Brain microvascular endothelial cell (primary cell): Measurements from ENCODE around the gene PDE4A.

Experiments used
- DNase-seq: peaks from one replicate; pipeline ENCODE4 v3.0.0-alpha.2; 2020
- H3K27ac ChIP-seq: fragments of 250-450 bp; sonication (Bioruptor Pico); 2 replicates; pipeline ENCODE4 v1.5.1; 2020; ENCODE audit warnings: mild to moderate bottlenecking, moderate library complexity
- H3K27me3 ChIP-seq: fragments of 250-450 bp; sonication (Bioruptor Pico); replicated peaks from 2 replicates; pipeline ENCODE4 v1.5.1; 2020; ENCODE audit warnings: mild to moderate bottlenecking
- H3K36me3 ChIP-seq: fragments of 250-450 bp; sonication (Bioruptor Pico); replicated peaks from 2 replicates; pipeline ENCODE4 v1.5.1; 2020; ENCODE audit warnings: mild to moderate bottlenecking
- H3K4me3 ChIP-seq: 2 replicates; pipeline ENCODE4 v1.5.1; 2011; ENCODE audit warnings: low read depth, mild to moderate bottlenecking, control low read depth, low read length, moderate library complexity
- in situ Hi-C: cut with HindIII; loops from 2 replicates; pipeline ENCODE4 v1.10.0; 2017; ENCODE audit warnings: low sequenced_read_pairs, low pct_ligation_motif_present
- TF ChIP-seq, protein P1 (sequence below): IDR thresholded peaks from 2 replicates; pipeline ENCODE4 v1.5.1; 2011; ENCODE audit warnings: low read depth, mild to moderate bottlenecking, moderate library complexity, low read length, control low read depth, inconsistent platforms; ENCODE audit errors: missing control alignments

The PDE4A gene

DNA sequence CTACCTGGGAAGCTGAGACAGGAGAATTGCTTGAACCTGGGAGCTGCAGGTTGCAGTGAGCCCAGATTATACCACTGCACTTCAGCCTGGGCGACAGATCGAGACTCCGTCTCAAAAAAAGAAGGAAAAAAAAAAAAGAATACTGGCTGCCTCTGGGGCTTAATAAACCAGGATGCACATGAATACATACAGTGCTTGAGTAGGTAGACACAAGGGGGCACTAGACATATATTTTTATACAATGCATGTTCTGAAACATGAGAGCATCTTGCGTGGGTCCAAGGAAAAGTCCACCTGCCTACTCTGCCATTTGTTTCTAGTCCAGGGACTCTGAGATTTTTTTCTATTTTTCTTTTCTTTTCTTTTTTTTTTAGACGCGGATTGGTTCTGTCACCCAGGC, 51.6 kb downstream of the PDE4A start:
- DNase-seq, result peak; percentile 35
- H3K27me3 ChIP-seq, result no peaks in the 10 kb centered on the region
- peaks cover 5% of the 10 kb centered on the region for H3K36me3 ChIP-seq
- no peak overlapping the region for H3K4me3 ChIP-seq
- in situ Hi-C loops, result no loop called here
- H3K27ac ChIP-seq, result no peak overlapping the region
- TF ChIP-seq, protein P1, sequence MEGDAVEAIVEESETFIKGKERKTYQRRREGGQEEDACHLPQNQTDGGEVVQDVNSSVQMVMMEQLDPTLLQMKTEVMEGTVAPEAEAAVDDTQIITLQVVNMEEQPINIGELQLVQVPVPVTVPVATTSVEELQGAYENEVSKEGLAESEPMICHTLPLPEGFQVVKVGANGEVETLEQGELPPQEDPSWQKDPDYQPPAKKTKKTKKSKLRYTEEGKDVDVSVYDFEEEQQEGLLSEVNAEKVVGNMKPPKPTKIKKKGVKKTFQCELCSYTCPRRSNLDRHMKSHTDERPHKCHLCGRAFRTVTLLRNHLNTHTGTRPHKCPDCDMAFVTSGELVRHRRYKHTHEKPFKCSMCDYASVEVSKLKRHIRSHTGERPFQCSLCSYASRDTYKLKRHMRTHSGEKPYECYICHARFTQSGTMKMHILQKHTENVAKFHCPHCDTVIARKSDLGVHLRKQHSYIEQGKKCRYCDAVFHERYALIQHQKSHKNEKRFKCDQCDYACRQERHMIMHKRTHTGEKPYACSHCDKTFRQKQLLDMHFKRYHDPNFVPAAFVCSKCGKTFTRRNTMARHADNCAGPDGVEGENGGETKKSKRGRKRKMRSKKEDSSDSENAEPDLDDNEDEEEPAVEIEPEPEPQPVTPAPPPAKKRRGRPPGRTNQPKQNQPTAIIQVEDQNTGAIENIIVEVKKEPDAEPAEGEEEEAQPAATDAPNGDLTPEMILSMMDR, result peak; percentile 50

- no peaks in the 10 kb centered on the region for H3K36me3 ChIP-seq
- H3K27me3 ChIP-seq, result no peaks in the 10 kb centered on the region
- in situ Hi-C loops, result no loop called here
- no peak overlapping the region for H3K27ac ChIP-seq
- no peak overlapping the region for H3K4me3 ChIP-seq
- TF ChIP-seq, protein P1, result no peak
- DNase-seq, result no peak
Measured at GRCh38 chr19:10473192-10473591, 52.9 kb downstream of the PDE4A start.

DNA sequence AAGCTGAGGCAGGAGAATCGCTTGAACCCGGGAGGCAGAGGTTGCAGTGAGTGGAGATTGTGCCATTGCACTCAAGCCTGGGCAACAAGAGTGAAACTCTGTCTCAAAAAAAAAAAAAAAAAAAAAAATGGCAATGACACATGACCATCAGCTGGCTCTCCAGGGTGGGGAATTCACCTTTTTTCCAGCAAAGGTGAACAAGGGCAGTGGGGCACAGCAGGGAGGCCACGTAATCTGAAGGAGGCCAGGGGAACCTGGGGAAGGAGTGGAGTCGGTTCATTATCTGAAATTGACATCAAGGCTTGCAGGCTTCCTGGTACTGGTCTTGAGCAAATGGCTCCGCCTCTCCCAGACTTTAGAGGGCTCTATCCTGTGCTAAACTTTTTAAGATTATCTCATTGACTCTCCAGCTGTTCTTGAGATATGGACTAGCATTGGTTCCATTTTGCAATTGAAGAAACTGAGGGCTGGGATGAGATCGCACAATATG, 54.7 kb downstream of the PDE4A start:
- DNase-seq, result no peak
- Histone ChIP-seq H3K27me3 (no peaks in the 10 kb centered on the region), H3K4me3 (no peak overlapping the region), H3K27ac (no peak overlapping the region), H3K36me3 (no peaks in the 10 kb centered on the region)
- TF ChIP-seq, protein P1, result no peak
- in situ Hi-C loops, result no loop called here

DNA sequence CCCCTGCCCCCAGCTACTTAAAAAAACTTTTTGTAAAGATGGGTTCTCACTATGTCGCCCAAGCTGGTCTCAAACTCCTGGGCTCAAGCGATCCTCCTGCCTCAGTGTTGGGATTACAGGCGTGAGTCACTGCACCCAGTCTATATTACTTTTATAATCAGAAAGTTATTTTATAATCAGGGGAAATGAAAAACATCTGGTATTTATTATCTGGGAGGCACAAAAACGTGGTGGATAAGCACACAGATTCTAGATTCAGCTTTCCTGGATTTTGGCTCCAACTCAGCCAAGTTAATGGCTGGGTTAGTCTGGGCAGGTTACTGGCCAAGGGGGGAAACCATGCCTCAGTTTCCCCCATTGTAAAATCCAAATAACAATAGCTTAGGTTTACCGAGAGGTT, 58.1 kb downstream of the PDE4A start:
- H3K36me3 ChIP-seq, result no peaks in the 10 kb centered on the region
- H3K4me3 ChIP-seq, result no peak overlapping the region
- H3K27me3 ChIP-seq, result no peaks in the 10 kb centered on the region
- in situ Hi-C loops, result no loop called here
- TF ChIP-seq, protein P1, result no peak
- DNase-seq, result no peak
- no peak overlapping the region for H3K27ac ChIP-seq

DNA sequence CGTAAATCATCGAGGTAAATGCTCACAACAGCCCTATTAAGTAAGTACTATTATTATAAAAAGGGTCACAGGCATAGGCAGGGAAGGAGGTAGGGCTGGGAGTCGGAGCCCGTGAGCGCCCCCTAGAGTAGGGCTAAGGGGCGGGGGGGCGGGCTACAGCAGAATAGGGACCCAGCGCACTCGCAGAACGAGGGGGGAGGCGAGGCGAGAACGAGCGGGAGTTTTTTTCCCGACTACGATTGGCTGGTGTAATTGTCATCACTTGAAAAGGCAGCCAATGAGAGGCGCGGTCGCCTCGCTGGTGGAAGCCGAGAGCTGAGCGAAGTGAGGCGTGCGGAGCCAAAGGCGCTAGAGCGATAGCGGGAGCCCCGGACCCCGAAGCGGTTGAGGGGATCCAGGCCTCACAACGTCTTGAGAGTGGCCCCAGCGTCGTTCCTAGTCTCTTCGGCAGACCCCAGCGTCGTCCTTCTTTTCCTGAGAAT, 58.6 kb downstream of the PDE4A start:
- H3K27ac ChIP-seq, result no peak overlapping the region
- peak; percentile 93 for DNase-seq
- H3K36me3 ChIP-seq, result no peaks in the 10 kb centered on the region
- TF ChIP-seq, protein P1, result peak; percentile 58
- no peaks in the 10 kb centered on the region for H3K27me3 ChIP-seq
- in situ Hi-C loops, result no loop called here
- H3K4me3 ChIP-seq, result peak overlapping the region; percentile 32

DNA sequence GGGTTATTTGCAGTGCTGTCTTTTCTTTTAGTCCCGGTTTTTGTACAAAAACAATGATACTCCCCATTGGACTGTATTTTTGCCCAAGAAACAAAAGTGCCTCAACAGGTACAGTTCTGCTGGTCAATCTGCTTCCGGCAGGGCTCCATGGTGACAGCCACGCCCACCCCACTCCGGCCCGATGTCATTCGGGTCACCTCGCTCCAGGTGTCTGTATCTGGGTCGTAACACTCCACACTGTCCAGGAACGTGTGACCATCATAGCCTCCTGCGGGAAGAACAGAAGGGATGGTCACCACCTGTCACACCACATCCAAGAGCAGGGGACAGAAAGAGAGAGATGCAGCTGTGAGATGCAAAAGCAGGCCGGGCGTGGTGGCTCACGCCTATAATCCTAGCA, 66.2 kb downstream of the PDE4A start:
- Histone ChIP-seq H3K36me3 (peaks cover 51% of the 10 kb centered on the region), H3K27ac (no peak overlapping the region), H3K27me3 (no peaks in the 10 kb centered on the region), H3K4me3 (no peak overlapping the region)
- in situ Hi-C loops, result no loop called here
- TF ChIP-seq, protein P1, result no peak
- DNase-seq, result no peak
